OCI-LY7 (cell line): ENCODE results near the gene ZNF367.

ENCODE experiments used
- CTCF ChIP-seq: fragments of 200-600 bp; sonication (generic); conservative IDR thresholded peaks from 2 replicates; pipeline ENCODE4 v1.5.1; 2014; ENCODE audit warnings: mild to moderate bottlenecking, antibody characterized with exemption, low read length, moderate library complexity, mixed read lengths
- EZH2phosphoT487 ChIP-seq: fragments of 200-600 bp; sonication (generic); IDR thresholded peaks from 2 replicates; pipeline ENCODE4 v1.6.1; 2018; ENCODE audit warnings: low read depth, borderline replicate concordance, mild to moderate bottlenecking, mixed run types, antibody characterized with exemption, low read length, moderate library complexity, mixed read lengths

- TF ChIP-seq CTCF (no peak), EZH2phosphoT487 (no peak)
Observed at GRCh38 chr9:96442491-96442890, 24.3 kb upstream of the ZNF367 start.
